HG03060 (cell line): ENCODE data around the gene OR2V1.

Experiments
- ATAC-seq: cut with Tn5 transposase; IDR thresholded peaks from one replicate; pipeline ENCODE4 v1.9.1; 2021; ENCODE audit warnings: low read depth, moderate number of reproducible peaks; ENCODE audit not compliant: unreplicated experiment

OR2V1 gene

GRCh38 chr5:181084621-181085195, 46.3 kb downstream of the OR2V1 start:
- ATAC-seq: no peak

DNA sequence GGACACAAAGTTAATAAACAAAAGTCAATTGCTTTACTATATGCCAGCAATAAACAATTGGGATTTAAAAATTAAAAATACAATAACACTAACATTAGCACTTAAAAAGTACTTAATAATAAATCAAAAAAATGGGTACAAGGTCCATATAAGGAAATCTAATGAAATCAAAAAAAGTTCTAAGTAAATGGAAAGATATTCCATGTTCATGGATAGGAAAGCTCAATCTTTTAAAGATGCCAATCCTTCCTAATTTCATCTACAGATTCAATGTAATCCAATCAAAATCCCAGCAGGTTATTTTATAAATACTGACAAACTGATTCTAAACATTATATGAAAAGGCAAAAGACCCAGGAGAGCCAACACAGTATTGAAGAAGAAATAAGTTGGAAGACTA, 49.0 kb downstream of the OR2V1 start:
- ATAC-seq: no peak

DNA sequence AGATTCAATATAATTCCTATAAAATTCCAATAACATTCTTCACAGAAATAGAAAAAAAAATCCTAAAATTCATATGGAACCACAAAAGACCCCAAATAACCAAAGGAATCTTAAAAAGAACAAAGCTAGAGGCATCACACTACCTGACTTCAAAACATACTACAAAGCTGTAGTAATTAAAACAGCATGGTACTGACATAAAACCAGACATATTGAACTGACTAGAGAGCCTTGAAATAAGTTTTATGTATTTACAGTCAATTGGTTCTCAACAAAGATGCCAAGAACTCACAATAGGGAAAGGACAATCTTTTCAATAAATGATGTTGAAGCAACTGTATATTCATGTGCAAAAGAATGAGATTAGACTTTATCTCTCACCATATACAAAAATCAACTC, 54.0 kb downstream of the OR2V1 start:
- no peak for ATAC-seq
